Renal pelvis (tissue), 4 donors: ENCODE measurements around the gene ZNF467. TPM values are rescaled to one million over a fixed set of nuclear protein-coding genes. Genes with fewer than 3 reads are reported as not detected.
A peak's percentile ranks its signal among the peaks of the same experiment; 100 is the strongest.

Experiments
- DNase-seq: peaks from one replicate; pipeline ENCODE4 v3.0.0-alpha.2; 2013
- polyA plus RNA-seq, 3 donors: library from polyadenylated mRNA; unstranded; fragments of 120-200 nt; gene quantifications; one replicate each; pipeline ENCODE4 v1.2.1, GENCODE V29; 2013; ENCODE audit not compliant: insufficient read length in 3 of 3

Gene ZNF467
- polyA plus RNA-seq, 3 donors = 36.9 to 38.0 (median 37.5) TPM

GRCh38 chr7:149774237-149775175 lies 1.1 kb upstream of the ZNF467 start:
- DNase-seq = no peak

- no peak for DNase-seq
Observed at GRCh38 chr7:149772956-149773434, 393 bp downstream of the ZNF467 start.

GRCh38 chr7:149772241-149772955 lies 990 bp downstream of the ZNF467 start:
- peak; percentile 79 for DNase-seq

- DNase-seq = peak; percentile 96
Observed at GRCh38 chr7:149771720-149772240, 1.6 kb downstream of the ZNF467 start.

GRCh38 chr7:149770728-149771636 lies 2.4 kb downstream of the ZNF467 start:
- no peak for DNase-seq

- no peak for DNase-seq
Observed at GRCh38 chr7:149769915-149770314, 3.5 kb downstream of the ZNF467 start.

GRCh38 chr7:149768931-149769330 lies 4.5 kb downstream of the ZNF467 start:
- DNase-seq = no peak

- no peak for DNase-seq
Observed at GRCh38 chr7:149767068-149767467, 6.3 kb downstream of the ZNF467 start.

- DNase-seq = no peak
Observed at GRCh38 chr7:149766135-149766675, 7.2 kb downstream of the ZNF467 start.

GRCh38 chr7:149765399-149766121 lies 7.8 kb downstream of the ZNF467 start:
- DNase-seq = no peak

- DNase-seq = no peak
Observed at GRCh38 chr7:149764481-149765398, 8.6 kb downstream of the ZNF467 start.

GRCh38 chr7:149763563-149764240 lies 9.7 kb downstream of the ZNF467 start:
- DNase-seq = no peak

GRCh38 chr7:149762610-149763009 lies 10.8 kb downstream of the ZNF467 start:
- DNase-seq = no peak

GRCh38 chr7:149762089-149762488 lies 11.3 kb downstream of the ZNF467 start:
- no peak for DNase-seq

- DNase-seq = no peak
Observed at GRCh38 chr7:149761307-149761706, 12.1 kb downstream of the ZNF467 start.

- DNase-seq = no peak
Observed at GRCh38 chr7:149760538-149760937, 12.8 kb downstream of the ZNF467 start.

GRCh38 chr7:149759093-149759860 lies 14.1 kb downstream of the ZNF467 start:
- no peak for DNase-seq
